ENCODE results near the gene HPSE.

DNA sequence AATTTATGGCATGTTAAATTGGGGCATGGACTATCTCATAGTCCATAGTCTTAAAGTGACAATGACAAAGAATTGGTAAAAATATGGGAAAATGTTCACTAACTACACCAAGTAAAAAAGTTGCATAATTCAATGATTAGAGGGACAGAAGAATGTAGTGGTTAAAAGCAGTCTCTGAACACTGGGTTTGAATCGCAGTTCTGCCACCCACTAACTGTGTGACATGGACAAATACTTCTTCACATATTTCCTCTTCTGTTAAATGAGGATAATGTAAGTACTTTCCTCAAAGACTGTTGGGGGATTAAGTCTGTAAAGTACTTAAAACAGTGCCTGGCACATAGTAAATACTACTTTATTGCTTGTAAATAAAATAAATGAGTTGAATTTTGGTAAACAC, 65.4 kb downstream of the HPSE start:
- TF ChIP-seq, protein P1, sequence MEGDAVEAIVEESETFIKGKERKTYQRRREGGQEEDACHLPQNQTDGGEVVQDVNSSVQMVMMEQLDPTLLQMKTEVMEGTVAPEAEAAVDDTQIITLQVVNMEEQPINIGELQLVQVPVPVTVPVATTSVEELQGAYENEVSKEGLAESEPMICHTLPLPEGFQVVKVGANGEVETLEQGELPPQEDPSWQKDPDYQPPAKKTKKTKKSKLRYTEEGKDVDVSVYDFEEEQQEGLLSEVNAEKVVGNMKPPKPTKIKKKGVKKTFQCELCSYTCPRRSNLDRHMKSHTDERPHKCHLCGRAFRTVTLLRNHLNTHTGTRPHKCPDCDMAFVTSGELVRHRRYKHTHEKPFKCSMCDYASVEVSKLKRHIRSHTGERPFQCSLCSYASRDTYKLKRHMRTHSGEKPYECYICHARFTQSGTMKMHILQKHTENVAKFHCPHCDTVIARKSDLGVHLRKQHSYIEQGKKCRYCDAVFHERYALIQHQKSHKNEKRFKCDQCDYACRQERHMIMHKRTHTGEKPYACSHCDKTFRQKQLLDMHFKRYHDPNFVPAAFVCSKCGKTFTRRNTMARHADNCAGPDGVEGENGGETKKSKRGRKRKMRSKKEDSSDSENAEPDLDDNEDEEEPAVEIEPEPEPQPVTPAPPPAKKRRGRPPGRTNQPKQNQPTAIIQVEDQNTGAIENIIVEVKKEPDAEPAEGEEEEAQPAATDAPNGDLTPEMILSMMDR (IDR thresholded peaks at IDR 0.05), result no peak
- no peak for TF ChIP-seq TAF1 (IDR thresholded peaks at IDR 0.05; ENCODE audit: borderline replicate concordance, low read depth, low read length)
- no peak for TF ChIP-seq TCF12 (IDR thresholded peaks at IDR 0.05)
